GM18520 (cell line): Measurements from ENCODE around the gene ACO2.
"Not testable (repeated sequence)": the region's sequence is repeated elsewhere in the genome, so short reads cannot be mapped to it uniquely, and the experiment has no call there.

ENCODE experiments used
- ATAC-seq: cut with Tn5 transposase; IDR thresholded peaks from one replicate; pipeline ENCODE4 v1.9.1; 2021; ENCODE audit not compliant: unreplicated experiment

Gene ACO2

DNA sequence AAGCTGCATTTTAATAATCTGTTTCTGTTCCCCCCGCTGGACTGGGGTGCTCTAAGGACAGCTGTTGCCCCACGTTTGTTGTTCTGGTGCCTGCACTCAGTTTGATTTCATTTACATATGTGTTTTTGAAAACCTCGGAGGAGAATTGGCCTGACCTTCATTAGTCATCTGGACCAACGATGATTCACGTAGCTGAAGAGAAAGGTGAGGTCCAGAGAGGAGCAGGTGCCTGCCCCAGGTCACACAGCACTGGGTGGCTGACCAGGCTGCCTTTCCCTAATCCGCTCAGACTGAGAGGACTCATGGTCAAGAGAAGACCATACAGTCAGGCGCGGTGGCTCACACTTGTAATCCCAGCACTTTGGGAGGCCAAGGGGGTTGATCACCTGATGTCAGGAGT, 95.6 kb downstream of the ACO2 start:
- no peak for ATAC-seq

GRCh38 chr22:41565403-41566054, 96.6 kb downstream of the ACO2 start:
- ATAC-seq = no peak

DNA sequence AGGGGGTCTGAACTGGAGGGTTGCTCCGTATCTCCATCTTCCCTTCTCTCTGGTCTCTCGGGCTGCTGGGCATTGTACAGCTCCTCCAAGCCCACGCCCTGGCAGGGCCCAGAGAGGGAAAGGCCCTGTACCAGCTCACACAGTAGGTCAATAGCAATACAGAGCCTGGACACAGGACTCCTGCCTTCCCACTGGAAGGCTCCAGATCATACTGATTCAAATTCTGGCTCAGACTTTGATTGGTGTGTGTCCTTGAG, 98.5 kb downstream of the ACO2 start:
- ATAC-seq = no peak

DNA sequence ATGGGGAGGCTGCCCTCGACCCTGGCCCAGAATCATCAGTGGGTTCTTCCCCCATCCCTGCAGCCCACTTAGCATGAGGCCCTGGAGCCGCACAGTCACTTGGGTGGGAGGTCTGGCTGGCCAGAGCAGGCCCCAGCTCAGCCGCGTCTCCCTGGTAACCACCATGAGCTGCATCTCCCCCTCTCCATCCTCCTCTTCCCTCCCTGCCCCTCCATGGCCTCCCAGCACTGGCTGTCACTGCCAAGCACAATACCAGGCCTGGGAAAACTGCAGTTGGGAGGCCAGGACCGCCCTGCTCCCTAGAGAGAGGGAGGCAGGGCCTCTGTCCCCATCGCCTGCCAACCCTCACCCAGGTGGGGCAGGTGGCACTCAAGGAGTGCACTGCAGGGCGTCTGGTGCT, 99.9 kb downstream of the ACO2 start:
- ATAC-seq = no peak

DNA sequence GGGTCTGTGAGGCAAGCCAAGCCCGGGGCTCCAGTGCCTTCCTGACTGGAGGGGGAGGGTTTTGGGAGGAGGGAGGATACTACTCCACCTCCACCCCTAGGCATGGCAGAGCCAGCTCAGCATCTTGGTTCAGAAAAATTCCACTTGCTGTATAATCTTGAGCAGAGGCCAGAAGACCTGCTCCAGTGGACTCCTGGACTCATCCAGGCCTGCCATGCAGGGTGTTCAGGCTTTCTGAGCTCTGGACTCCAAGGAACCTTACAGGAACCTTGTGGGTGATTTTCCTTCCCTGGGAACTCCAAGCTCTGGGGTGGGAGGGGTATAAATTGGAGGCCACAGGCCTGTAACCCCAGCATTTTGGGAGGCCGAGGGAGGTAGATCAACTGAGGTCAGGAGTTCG, 101.3 kb downstream of the ACO2 start:
- no peak for ATAC-seq

DNA sequence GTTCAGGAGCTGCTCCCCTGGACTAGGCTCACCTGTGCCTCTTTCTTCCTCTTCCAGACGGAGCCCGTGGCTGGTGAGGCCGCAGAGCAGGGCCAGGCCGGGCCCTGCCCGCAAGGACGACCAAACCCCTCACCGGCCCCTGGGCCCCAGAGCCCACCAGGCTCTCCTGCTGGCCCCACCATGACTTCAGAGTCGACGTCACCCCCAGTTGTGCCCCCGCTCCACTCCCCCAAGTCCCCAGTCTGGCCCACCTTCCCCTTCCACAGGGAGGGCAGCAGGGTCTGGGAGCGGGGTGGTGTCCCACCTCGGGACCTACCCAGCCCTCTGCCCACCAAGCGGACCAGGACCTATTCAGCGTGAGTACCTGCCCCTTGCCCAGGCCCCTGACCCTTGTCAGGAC, 102.9 kb downstream of the ACO2 start:
- no peak for ATAC-seq

DNA sequence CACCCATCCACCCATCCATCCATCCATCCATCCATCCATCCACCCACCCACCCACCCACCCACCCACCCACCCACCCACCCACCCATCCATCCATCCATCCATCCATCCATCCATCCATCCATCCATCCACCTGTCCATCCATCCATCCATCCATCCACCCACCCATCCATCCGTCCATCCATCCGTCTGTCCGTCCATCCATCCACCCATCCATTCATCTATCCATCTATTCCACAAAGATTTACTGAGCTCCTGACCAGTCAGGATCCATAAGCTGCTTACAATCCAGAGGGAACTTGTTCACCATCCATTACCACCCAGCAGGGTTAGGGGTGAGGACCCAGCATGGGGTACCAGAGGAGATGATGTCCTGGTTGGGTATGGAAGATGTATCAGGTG, 103.4 kb downstream of the ACO2 start:
- ATAC-seq = not testable (repeated sequence)

DNA sequence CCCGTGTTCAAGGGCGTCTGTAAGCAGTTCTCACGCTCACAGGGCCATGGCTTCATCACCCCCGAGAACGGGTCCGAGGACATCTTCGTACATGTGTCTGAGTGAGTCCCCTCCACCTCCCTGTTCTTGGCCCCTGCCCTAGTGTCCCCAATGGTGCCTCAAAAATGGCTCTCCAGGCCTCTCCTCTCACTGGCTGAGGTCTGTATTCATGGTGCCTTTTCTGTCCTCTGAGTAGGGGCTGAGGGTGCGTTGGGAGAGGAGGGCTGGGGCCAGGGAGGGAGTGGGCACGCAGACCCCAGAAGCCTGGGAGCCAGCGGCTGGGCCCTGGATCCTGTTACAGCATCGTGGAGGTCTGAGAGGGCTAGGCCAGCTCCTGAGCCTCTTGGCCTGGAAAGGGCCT, 104.8 kb downstream of the ACO2 start:
- ATAC-seq = no peak

GRCh38 chr22:41574847-41575381, 106.0 kb downstream of the ACO2 start:
- no peak for ATAC-seq

GRCh38 chr22:41575533-41575932, 106.6 kb downstream of the ACO2 start:
- ATAC-seq = no peak

DNA sequence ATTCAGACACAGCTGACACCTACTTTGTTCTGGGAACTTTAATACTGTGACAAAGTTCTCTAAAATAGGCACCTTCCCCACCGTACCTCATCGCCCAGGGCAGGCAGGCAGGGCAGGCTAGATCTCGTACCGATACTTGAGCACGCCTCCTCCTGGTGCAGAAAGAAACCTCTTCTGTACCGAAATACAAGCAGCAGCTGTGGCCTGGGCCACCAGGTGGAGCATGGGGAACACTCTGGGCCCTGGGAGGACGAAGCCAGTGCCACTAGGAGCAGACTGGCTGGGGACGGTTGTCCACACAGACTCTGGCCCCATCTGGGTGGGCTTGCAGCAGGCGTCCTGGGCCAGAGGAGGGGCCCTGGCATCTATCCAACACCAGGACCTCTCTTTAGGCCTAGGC, 108.0 kb downstream of the ACO2 start:
- ATAC-seq = no peak

DNA sequence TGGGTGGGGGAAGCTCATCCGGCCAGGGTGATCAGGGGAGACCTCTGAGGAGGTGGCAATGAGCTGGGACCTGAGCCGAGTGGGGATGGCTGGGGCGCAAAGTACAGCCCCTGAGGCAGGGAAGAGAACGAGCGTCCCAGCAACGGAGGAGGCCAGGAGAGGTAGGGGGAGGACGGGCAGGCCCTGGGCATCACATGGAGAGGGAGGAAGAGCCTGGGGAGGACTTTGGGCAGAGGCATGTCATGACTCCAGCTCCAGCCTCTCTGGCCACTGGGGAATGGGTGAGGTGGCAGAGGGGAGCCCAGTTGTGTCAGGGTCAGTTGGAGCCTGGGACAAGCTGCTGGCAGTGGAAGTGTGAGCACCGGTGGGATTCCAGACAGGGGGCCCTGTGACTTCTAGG, 109.2 kb downstream of the ACO2 start:
- ATAC-seq = no peak
